Peyer's patch (tissue), 4 donors: ENCODE results near the gene SPSB4. TPM values are rescaled to one million over a fixed set of nuclear protein-coding genes. Genes with fewer than 3 reads are reported as not detected.

Source experiments
- DNase-seq, 3 donors: peaks; one replicate each; pipeline ENCODE4 v3.0.0-alpha.2; 2017 to 2019
- H3K27ac ChIP-seq, 4 donors: fragments of 200-600 bp; sonication (generic); one replicate each; pipeline ENCODE4 v1.5.1; 2016 to 2019
- H3K27me3 ChIP-seq, 2 donors: fragments of 200-600 bp; sonication (generic); one replicate each; pipeline ENCODE4 v1.5.1; 2019
- H3K36me3 ChIP-seq, 3 donors: fragments of 200-600 bp; sonication (generic); one replicate each; pipeline ENCODE4 v1.5.1; 2016 to 2019
- H3K4me1 ChIP-seq, 4 donors: fragments of 200-600 bp; sonication (generic); one replicate each; pipeline ENCODE4 v1.5.1; 2016 to 2019
- H3K4me3 ChIP-seq, 4 donors: fragments of 200-600 bp; sonication (generic); 1 replicate in 3 of 4; 2 replicates in 1 of 4; pipeline ENCODE4 v1.5.1; 2016 to 2019; ENCODE audit warnings: mild to moderate bottlenecking in 1 of 4
- H3K9me3 ChIP-seq, 4 donors: fragments of 200-600 bp; sonication (generic); one replicate each; pipeline ENCODE4 v1.5.1; 2016 to 2019; ENCODE audit warnings: mild to moderate bottlenecking in 1 of 4
- POLR2A ChIP-seq, 2 donors: fragments of 450-650 bp; IDR thresholded peaks; one replicate each; pipeline ENCODE4 v1.5.1; 2017; ENCODE audit warnings: antibody characterized with exemption in 2 of 2, mild to moderate bottlenecking in 2 of 2, moderate library complexity in 2 of 2
- total RNA-seq, 4 donors: library from RNA; depleted of rRNA; stranded (reverse); fragments of >200 nt; gene quantifications; one replicate each; pipeline ENCODE4 v1.1.0, GENCODE V29; 2016
- TF ChIP-seq, protein P1 (sequence below), 6 experiments: fragments of 450-650 bp in 4 of 6; fragments of 200-600 bp in 2 of 6; sonication (generic) in 1 of 6; IDR thresholded peaks; one replicate each; pipeline ENCODE4 v1.5.1; 2017 to 2019; ENCODE audit warnings: antibody characterized with exemption in 6 of 6, mild to moderate bottlenecking in 3 of 6, moderate library complexity in 1 of 6

Gene SPSB4
- total RNA-seq, 4 donors from 2014 or later: 0.35 TPM; not detected in 3

DNA sequence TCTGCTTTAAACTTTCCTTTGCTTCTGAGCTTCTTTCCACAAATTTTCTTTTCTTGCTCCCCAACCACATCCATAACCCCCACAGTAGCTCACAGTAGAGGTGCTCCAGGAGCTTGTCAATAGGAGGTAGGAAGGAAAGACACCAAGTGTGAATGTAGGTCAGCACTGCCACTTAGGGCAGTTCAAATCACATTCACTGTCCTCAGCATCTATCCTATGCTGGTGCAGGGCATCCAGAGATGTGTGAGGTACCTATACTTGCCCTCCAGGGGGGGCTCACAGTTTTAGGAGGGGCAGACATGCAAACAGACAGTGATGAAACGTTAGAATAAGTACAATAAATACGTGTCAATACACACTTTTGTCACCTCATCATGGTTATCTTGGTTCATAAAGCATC lies 1.5 kb upstream of the SPSB4 start:
- TF ChIP-seq, protein P1, sequence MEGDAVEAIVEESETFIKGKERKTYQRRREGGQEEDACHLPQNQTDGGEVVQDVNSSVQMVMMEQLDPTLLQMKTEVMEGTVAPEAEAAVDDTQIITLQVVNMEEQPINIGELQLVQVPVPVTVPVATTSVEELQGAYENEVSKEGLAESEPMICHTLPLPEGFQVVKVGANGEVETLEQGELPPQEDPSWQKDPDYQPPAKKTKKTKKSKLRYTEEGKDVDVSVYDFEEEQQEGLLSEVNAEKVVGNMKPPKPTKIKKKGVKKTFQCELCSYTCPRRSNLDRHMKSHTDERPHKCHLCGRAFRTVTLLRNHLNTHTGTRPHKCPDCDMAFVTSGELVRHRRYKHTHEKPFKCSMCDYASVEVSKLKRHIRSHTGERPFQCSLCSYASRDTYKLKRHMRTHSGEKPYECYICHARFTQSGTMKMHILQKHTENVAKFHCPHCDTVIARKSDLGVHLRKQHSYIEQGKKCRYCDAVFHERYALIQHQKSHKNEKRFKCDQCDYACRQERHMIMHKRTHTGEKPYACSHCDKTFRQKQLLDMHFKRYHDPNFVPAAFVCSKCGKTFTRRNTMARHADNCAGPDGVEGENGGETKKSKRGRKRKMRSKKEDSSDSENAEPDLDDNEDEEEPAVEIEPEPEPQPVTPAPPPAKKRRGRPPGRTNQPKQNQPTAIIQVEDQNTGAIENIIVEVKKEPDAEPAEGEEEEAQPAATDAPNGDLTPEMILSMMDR (IDR thresholded peaks at IDR 0.05): no peak
- no peak for TF ChIP-seq POLR2A (IDR thresholded peaks at IDR 0.05)
- DNase-seq: no peak
- peaks cover 0 to 8% of the 10 kb centered on the region in 2 donors for H3K27me3 ChIP-seq

DNA sequence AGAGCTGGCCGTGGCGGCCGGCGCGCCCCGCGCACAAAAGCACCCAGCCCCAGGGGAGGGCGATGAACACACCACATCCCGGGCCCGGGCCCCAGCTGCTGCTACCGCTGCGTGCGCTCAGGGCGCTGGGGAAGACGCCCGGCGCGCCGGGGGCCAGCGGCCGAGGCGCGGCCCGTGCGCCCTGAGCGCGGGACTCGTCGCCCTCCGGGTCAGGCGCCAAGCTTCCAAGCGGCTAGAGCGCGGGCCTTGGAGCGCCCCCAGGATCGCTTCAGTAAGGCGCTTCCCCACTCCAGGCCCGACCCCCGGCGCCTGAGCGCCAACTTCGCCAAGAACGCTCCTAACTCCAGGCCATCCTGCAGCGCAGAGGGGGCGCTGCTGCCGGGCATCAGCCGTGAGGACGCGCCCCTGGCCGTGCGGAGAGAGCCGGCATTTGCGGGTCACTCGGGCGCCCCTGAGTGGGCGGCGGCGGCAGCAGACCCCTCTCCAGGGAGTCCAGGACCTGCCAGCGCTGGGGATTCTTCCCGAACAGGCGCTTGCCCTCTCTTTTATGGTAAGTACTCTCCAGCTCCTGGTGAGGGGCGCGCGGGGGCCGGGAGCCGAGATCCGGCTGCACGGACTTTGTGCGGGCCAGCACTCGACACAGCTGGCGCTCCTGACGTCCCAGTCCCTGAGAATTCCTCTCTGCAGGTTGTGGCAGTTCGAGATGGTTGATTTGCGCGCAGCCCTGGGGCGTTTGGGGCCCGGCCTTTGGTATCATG lies 475 bp downstream of the SPSB4 start:
- peaks cover 0 to 8% of the 10 kb centered on the region in 2 donors for H3K27me3 ChIP-seq
- DNase-seq: no peak
- H3K4me3 ChIP-seq: peak overlapping the region in 3 of 4 donors; percentile 27 to 52 (median 34)
- no peaks in the 10 kb centered on the region for H3K36me3 ChIP-seq
- TF ChIP-seq, protein P1 (IDR thresholded peaks at IDR 0.05): no peak
- TF ChIP-seq POLR2A (IDR thresholded peaks at IDR 0.05): no peak
- peaks cover 0 to 16% (median 2%) of the 10 kb centered on the region in 4 donors for H3K4me1 ChIP-seq
- no peaks in the 10 kb centered on the region for H3K9me3 ChIP-seq
- peak overlapping the region in 1 of 4 donors; percentile 54 for H3K27ac ChIP-seq

More for the DNA sequence above, 1.5 kb upstream of the SPSB4 start:
- Histone ChIP-seq H3K4me3 (no peak overlapping the region), H3K9me3 (no peaks in the 10 kb centered on the region), H3K27ac (no peak overlapping the region), H3K36me3 (no peaks in the 10 kb centered on the region), H3K4me1 (peaks cover 0 to 16% (median 2%) of the 10 kb centered on the region in 4 donors)

DNA sequence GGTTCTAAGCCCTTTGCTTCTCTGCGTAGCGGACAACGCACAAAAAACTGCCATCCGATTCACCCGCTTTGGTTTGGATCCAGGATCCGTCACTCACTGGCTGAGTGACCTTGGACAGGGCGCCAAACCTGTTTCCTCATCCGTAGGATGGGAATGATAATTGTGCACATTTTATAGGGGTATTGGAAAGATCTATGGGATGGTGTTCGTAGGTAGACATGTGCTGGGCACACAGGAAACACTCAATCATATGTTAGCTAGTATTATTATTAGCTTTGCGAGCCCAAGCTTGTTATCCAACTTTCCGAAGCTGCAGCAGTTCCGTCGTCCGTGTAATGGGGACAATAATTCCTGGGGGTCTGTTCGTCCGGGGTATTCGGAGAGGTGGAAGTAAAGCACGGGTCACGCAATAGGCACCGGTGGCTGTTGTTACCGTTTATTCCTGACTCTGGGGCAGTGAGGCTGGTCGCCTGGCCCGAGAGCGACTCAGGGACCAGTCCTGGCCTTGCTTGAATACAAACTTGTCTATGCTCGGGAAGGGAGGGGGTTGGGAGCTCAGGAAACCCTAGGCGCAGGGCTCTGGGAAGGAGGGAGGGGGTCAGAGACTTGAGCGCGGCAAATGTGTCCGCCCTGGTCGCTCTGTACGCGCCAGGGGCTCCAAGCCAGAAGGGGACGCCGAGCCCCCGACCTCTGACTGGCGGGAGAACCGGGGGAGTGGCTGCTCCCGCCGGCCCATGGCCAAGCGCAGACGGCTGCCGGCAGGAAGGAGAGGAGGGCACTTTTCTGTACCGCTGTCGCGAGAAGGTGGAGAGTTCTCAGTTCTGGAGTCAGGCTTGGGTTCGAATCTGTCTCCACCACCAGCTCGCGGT lies 1.3 kb downstream of the SPSB4 start:
- H3K4me1 ChIP-seq: peaks cover 0 to 16% (median 2%) of the 10 kb centered on the region in 4 donors
- TF ChIP-seq, protein P1 (IDR thresholded peaks at IDR 0.05): no peak
- no peak for TF ChIP-seq POLR2A (IDR thresholded peaks at IDR 0.05)
- no peaks in the 10 kb centered on the region for H3K9me3 ChIP-seq
- peaks cover 0 to 8% of the 10 kb centered on the region in 2 donors for H3K27me3 ChIP-seq
- no peak overlapping the region for H3K27ac ChIP-seq
- no peak for DNase-seq
- no peaks in the 10 kb centered on the region for H3K36me3 ChIP-seq
- H3K4me3 ChIP-seq: peak overlapping the region in 2 of 4 donors; percentile 34 to 52

DNA sequence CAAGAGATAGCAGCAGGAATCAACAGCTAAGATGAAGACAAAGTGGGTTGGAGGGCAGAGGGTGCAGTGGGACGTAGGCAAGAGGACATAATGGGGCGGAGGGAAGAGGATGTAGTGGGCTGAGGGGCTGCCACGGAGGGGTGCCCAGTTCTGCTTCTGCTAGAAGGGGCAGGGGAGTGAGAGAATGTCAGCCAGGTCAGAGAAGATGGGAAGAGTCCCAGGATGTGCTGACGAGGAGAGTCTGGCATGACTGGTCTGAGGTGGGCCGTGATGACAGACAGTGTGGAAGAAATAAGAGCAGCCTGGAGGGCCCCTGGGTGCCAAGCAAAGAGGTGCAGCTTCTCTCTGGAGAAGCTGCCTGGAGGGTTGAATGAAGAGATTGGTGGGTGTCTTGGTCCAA lies 4.0 kb downstream of the SPSB4 start:
- TF ChIP-seq POLR2A (IDR thresholded peaks at IDR 0.05): no peak
- TF ChIP-seq, protein P1 (IDR thresholded peaks at IDR 0.05): no peak

DNA sequence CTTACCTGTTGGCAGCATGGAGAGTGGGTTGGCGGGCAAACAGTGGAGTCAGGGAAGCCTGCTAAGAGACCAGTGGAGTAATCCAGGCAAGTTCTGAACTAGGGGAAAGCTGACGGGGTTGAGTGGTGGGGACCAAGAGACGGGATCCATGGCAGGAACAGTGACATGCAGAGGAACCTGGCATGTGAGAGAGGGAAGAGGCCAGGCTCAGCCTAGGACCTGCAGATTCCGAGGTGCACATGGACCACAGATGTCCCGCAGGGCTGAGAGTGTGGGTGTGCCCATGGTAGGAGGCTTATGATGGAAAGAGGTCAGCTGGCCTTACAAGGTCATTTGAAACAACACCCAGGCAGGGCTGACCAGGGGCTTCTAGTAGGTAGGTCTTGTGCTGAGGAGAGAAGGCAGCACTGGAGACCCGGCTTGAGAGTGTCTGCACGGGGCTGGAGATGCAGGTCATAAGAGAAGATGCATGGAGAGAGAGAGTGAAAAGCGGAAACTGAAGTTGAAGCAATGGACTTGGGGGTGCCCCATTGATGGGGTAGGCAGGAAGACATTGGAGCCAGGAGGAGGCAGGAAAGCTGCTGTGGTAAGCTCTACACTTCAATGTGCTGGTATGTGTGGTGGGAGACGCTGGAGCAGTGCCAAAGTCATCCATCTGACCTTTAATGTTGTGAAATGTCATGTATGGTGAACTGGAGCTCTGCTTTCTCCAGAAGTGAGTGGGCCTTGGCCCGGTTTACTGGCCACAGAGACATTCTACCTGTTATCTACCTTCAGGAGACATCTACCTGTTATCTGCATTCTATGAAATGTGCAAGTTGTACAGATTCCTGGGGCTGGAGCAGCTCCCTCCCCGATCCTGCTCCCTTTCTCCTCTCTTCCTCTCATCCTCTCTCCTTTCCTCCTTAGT lies 4.6 kb downstream of the SPSB4 start:
- no peak for DNase-seq
- Histone ChIP-seq H3K36me3 (no peaks in the 10 kb centered on the region), H3K27ac (no peak overlapping the region), H3K4me1 (peaks cover 0 to 12% (median 1%) of the 10 kb centered on the region in 4 donors), H3K9me3 (no peaks in the 10 kb centered on the region), H3K4me3 (no peak overlapping the region), H3K27me3 (peaks cover 0 to 8% of the 10 kb centered on the region in 2 donors)
- TF ChIP-seq, protein P1 (IDR thresholded peaks at IDR 0.05): no peak
- no peak for TF ChIP-seq POLR2A (IDR thresholded peaks at IDR 0.05)

More for the DNA sequence above, 4.0 kb downstream of the SPSB4 start:
- Histone ChIP-seq H3K27me3 (peaks cover 0 to 8% of the 10 kb centered on the region in 2 donors), H3K4me1 (peaks cover 0 to 16% (median 2%) of the 10 kb centered on the region in 4 donors), H3K4me3 (no peak overlapping the region), H3K9me3 (no peaks in the 10 kb centered on the region), H3K27ac (no peak overlapping the region), H3K36me3 (no peaks in the 10 kb centered on the region)
- DNase-seq: no peak
